ENCODE measurements around the gene FTSJ1. TPM values are rescaled to one million over a fixed set of nuclear protein-coding genes. Genes with fewer than 3 reads are reported as not detected.
"Not testable (repeated sequence)": the region's sequence is repeated elsewhere in the genome, so short reads cannot be mapped to it uniquely, and the experiment has no call there.

FTSJ1 gene
- total RNA-seq, result 95.6 and 101 TPM in 2 replicates

- peak within 1 kb of the TSS; percentile 93 for H3K27ac Mint-ChIP-seq
- H3K4me3 Mint-ChIP-seq, result peak within 1 kb of the TSS; percentile 96
- H3K36me3 Mint-ChIP-seq (ENCODE audit: low read depth), result peaks cover 39% of the 10 kb centered on the region
- DNase-seq, result peak; percentile 96
- no peaks in the 10 kb centered on the region for H3K9me3 Mint-ChIP-seq
- no peaks in the 10 kb centered on the region for H3K27me3 Mint-ChIP-seq
- peaks cover 28% of the 10 kb centered on the region for H3K4me1 Mint-ChIP-seq
- intact Hi-C loops (cut with micrococcal nuclease), result loop anchor here (1.0 to 5.0 kb wide), 9 partner anchors 33 to 824 kb away; partner anchors contain the start of genes EBP, ELK1, HDAC6 and PORCN
Observed at GRCh38 chrX:48475774-48476577, at the start of gene FTSJ1. TSS of gene FTSJ1 (plus strand) at chrX:48476199. CDS start at chrX:48478048, 1,849 bp downstream.

DNA sequence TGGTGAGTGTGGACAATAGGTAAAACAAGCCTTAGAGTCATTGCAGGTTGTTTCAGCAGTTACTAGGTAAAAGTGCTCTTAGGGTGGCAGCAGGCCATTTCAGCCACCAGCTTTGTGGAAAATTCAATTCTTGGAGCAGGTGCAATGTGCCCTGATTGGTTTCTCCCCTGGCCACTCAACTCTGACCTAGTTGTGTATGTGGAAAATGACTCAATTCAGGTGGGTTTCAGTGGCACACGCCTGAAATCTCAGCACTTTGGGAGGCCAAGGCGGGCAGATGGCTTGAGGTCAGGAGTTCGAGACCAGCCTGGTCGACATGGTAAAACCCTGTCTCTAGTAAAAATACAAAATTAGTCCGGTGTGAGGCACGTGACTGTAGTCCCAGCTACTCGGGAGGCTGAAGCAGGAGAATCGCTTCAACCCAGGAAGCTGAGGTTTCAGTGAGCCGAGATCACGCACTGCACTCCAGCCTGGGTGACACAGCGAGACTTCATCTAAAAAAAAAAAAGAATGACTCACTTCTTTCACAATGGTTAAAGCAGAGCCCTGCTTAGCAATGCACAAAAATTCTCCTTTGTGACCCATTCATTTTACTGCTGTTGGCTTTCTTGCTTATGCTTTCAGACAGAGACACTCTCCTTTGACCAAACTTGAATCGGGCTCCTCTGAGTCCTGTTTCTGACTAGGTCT is 48.8 kb upstream of the FTSJ1 start:
- H3K36me3 Mint-ChIP-seq (ENCODE audit: low read depth); H3K9me3 Mint-ChIP-seq; H3K27ac Mint-ChIP-seq; H3K4me3 Mint-ChIP-seq; intact Hi-C loops (cut with micrococcal nuclease); H3K27me3 Mint-ChIP-seq; H3K4me1 Mint-ChIP-seq; DNase-seq: not testable (repeated sequence)

DNA sequence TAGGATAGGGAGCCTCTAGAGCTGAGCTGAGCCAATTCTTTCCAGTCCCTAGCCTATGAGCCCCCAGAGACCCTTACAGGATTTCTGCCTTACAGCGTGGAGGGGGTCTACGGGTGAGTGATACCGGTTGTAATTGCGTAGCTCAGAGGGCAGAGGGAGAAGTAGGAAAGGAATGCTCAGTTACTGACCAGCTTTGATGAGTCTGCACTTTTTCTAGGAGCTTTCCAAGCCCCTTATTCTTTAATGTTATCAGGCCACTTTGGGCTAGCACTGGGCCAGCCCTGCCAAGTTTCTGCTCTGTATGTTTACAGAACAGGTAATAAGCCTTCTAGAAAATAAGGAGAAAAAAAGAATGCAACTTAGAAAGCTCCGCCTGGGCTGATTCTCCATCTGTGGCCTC is 46.4 kb upstream of the FTSJ1 start:
- H3K4me3 Mint-ChIP-seq; H3K27me3 Mint-ChIP-seq; intact Hi-C loops (cut with micrococcal nuclease); H3K36me3 Mint-ChIP-seq (ENCODE audit: low read depth); H3K9me3 Mint-ChIP-seq; H3K27ac Mint-ChIP-seq; H3K4me1 Mint-ChIP-seq; DNase-seq: not testable (repeated sequence)

GRCh38 chrX:48430166-48430565 is 45.8 kb upstream of the FTSJ1 start:
- H3K27me3 Mint-ChIP-seq; intact Hi-C loops (cut with micrococcal nuclease); H3K9me3 Mint-ChIP-seq; H3K27ac Mint-ChIP-seq; H3K4me3 Mint-ChIP-seq; H3K36me3 Mint-ChIP-seq (ENCODE audit: low read depth); DNase-seq; H3K4me1 Mint-ChIP-seq: not testable (repeated sequence)

DNA sequence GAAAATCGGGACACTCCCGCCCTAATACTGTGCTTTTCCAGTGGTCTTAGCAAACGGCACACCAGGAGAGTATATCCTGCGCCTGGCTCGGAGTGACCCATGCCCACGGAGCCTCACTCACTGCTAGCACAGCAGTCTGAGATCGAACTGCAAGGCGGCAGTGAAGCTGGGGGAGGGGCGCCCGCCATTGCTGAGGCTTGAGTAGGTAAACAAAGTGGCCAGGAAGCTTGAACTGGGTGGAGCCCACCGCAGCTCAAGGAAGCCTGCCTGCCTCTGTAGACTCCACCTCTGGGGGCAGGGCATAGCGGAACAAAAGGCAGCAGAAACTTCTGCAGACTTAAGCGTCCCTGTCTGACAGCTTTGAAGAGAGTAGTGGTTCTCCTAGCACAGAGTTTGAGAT is 42.3 kb upstream of the FTSJ1 start:
- H3K36me3 Mint-ChIP-seq (ENCODE audit: low read depth); intact Hi-C loops (cut with micrococcal nuclease); H3K4me1 Mint-ChIP-seq; DNase-seq; H3K27me3 Mint-ChIP-seq; H3K9me3 Mint-ChIP-seq; H3K4me3 Mint-ChIP-seq; H3K27ac Mint-ChIP-seq: not testable (repeated sequence)

GRCh38 chrX:48447201-48447600 is 28.8 kb upstream of the FTSJ1 start:
- DNase-seq; H3K4me3 Mint-ChIP-seq; H3K4me1 Mint-ChIP-seq; H3K27ac Mint-ChIP-seq; H3K27me3 Mint-ChIP-seq; H3K36me3 Mint-ChIP-seq (ENCODE audit: low read depth); H3K9me3 Mint-ChIP-seq; intact Hi-C loops (cut with micrococcal nuclease): not testable (repeated sequence)

- Mint-ChIP-seq H3K9me3 (no peaks in the 10 kb centered on the region), H3K36me3 (ENCODE audit: low read depth) (no peaks in the 10 kb centered on the region), H3K27ac (no peak overlapping the region), H3K4me3 (no peak overlapping the region), H3K4me1 (no peaks in the 10 kb centered on the region), H3K27me3 (no peaks in the 10 kb centered on the region)
- DNase-seq, result no peak
- intact Hi-C loops (cut with micrococcal nuclease), result no loop called here
Observed at GRCh38 chrX:48450076-48450475, 25.9 kb upstream of the FTSJ1 start.

DNA sequence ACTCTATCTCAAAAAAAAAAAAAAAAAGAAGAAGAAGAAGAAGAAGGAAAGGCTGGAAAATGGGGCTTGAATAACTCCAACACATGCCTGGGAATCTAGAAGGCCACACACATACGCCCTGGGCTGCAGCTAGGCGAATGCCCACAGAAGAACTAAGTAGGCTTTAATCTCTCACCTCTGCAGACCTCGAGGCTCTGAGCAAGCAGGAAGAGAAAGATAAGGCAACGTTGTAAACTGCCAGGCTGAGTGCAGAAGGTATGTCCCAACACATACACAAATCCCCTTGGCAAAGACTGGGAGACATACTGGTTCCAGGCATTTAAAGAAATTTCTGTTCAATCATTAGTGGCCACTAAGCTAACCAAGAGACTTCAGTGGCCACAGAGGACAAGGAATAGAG is 24.3 kb upstream of the FTSJ1 start:
- H3K4me3 Mint-ChIP-seq, result no peak overlapping the region
- no peak for DNase-seq
- peaks cover 1% of the 10 kb centered on the region for H3K36me3 Mint-ChIP-seq (ENCODE audit: low read depth)
- H3K27me3 Mint-ChIP-seq, result no peaks in the 10 kb centered on the region
- H3K9me3 Mint-ChIP-seq, result no peaks in the 10 kb centered on the region
- no peak overlapping the region for H3K27ac Mint-ChIP-seq
- intact Hi-C loops (cut with micrococcal nuclease), result no loop called here
- H3K4me1 Mint-ChIP-seq, result no peaks in the 10 kb centered on the region

- H3K9me3 Mint-ChIP-seq, result no peaks in the 10 kb centered on the region
- no peak overlapping the region for H3K4me3 Mint-ChIP-seq
- H3K27ac Mint-ChIP-seq, result no peak overlapping the region
- peaks cover 8% of the 10 kb centered on the region for H3K4me1 Mint-ChIP-seq
- no peak for DNase-seq
- peaks cover 31% of the 10 kb centered on the region for H3K36me3 Mint-ChIP-seq (ENCODE audit: low read depth)
- intact Hi-C loops (cut with micrococcal nuclease), result no loop called here
- no peaks in the 10 kb centered on the region for H3K27me3 Mint-ChIP-seq
Observed at GRCh38 chrX:48456628-48457331, 19.2 kb upstream of the FTSJ1 start.

DNA sequence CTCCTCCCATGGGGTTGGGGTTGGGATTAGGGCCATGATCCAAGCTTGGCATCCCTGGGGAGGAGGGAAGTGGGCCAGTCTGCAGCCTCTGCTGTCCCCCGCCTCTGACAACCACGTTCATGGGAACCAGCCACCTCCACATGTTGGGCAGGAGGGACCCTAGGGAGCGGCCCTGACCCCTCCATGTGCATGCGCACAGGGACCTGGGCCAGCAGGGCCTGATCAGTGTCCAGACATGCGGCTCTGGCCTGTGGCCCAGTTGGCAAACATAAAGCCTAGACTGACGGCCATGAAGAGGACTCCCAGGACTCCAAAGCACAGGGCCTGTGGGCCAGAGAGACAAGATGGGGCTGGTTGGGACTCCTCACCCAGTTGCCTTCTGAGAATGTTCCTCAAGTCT is 17.3 kb upstream of the FTSJ1 start:
- Mint-ChIP-seq H3K4me3 (no peak overlapping the region), H3K27ac (peak overlapping the region; percentile 49), H3K36me3 (ENCODE audit: low read depth) (peaks cover 41% of the 10 kb centered on the region), H3K27me3 (no peaks in the 10 kb centered on the region), H3K9me3 (no peaks in the 10 kb centered on the region), H3K4me1 (peaks cover 12% of the 10 kb centered on the region)
- intact Hi-C loops (cut with micrococcal nuclease), result no loop called here
- DNase-seq, result no peak

- Mint-ChIP-seq H3K27me3 (no peaks in the 10 kb centered on the region), H3K4me1 (peaks cover 18% of the 10 kb centered on the region), H3K9me3 (no peaks in the 10 kb centered on the region), H3K36me3 (ENCODE audit: low read depth) (peaks cover 48% of the 10 kb centered on the region), H3K4me3 (no peak overlapping the region), H3K27ac (no peak overlapping the region)
- intact Hi-C loops (cut with micrococcal nuclease), result no loop called here
- no peak for DNase-seq
Observed at GRCh38 chrX:48459483-48459882, 16.5 kb upstream of the FTSJ1 start.

DNA sequence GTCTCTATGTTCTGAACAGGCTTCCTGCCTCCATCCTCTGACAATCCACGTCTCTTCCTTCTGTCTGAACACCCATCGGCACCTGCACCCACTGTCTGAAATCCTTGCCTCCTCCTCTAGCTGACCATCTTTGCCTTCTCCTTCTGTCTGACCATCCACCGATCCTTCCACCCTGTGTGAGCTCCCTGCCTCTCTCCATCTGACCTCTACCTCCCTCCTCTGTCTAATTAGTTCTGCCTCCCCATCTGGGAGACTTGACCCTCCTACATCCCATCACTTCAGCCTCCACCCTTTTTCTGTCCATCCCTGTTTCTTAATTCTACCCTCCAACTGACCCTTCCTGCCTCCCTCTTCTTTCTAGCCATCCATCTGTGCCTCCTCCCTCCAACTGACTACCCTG is 16.0 kb upstream of the FTSJ1 start:
- Mint-ChIP-seq H3K4me3 (no peak overlapping the region), H3K27ac (peak overlapping the region; percentile 29), H3K36me3 (ENCODE audit: low read depth) (peaks cover 51% of the 10 kb centered on the region), H3K4me1 (peaks cover 20% of the 10 kb centered on the region), H3K27me3 (no peaks in the 10 kb centered on the region), H3K9me3 (no peaks in the 10 kb centered on the region)
- DNase-seq, result no peak
- intact Hi-C loops (cut with micrococcal nuclease), result no loop called here

DNA sequence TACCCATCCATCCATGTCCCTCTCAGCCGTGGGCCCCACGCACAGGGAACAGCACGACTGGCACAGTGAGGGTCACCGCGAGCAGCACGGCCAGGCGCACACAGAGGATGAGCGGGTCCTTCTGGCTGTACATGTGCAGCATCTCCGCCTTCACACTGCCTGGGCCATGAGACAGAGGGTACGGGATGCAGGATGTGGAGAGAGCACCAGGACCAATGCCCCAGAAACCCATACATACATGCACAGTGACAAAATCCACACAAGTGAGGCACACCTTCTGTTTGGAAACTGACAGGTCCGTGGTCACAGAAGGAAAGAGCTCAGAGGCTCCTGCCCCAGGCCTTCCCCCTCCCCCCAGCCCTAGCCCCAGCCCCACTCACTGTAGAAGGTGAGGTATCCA is 15.4 kb upstream of the FTSJ1 start:
- intact Hi-C loops (cut with micrococcal nuclease), result no loop called here
- no peak overlapping the region for H3K27ac Mint-ChIP-seq
- H3K4me1 Mint-ChIP-seq, result peaks cover 26% of the 10 kb centered on the region
- no peaks in the 10 kb centered on the region for H3K9me3 Mint-ChIP-seq
- peaks cover 57% of the 10 kb centered on the region for H3K36me3 Mint-ChIP-seq (ENCODE audit: low read depth)
- H3K4me3 Mint-ChIP-seq, result no peak overlapping the region
- DNase-seq, result no peak
- H3K27me3 Mint-ChIP-seq, result no peaks in the 10 kb centered on the region

DNA sequence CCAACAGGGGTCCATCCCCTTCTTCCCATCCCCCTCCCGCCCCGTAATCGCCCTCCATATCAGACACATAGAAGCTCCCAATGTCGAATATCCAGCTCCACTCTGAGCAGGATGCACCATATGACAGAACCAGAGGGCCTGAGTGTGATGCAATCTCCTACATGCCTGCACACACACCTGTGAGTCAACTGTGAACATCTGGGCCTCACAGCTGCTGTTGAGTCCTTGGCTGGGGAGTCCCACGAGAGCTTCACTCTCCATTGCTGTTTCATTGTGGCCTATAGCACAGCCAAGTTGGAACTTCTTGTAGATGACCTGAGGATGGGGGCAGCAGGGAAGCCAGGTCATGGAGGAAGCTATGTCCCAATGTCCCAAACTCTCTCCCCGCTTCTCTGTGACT is 14.2 kb upstream of the FTSJ1 start:
- Mint-ChIP-seq H3K4me3 (no peak overlapping the region), H3K9me3 (no peaks in the 10 kb centered on the region), H3K27ac (no peak overlapping the region), H3K36me3 (ENCODE audit: low read depth) (peaks cover 67% of the 10 kb centered on the region), H3K27me3 (no peaks in the 10 kb centered on the region), H3K4me1 (peaks cover 30% of the 10 kb centered on the region)
- intact Hi-C loops (cut with micrococcal nuclease), result no loop called here
- no peak for DNase-seq
